HEK293 (cell line): ENCODE measurements around the gene UBL4A.

Source experiments
- CTCF ChIA-PET: fragments of 350-600 bp; formaldehyde crosslinking; extraction: SDS; loops from one replicate; lab custom pipeline; 2021; ENCODE audit warnings: antibody characterized with exemption; lab: Yijun Ruan, JAX
- POLR2A ChIA-PET: fragments of 300-600 bp; formaldehyde crosslinking; extraction: SDS; loops from one replicate; lab custom pipeline; 2020; ENCODE audit warnings: antibody characterized with exemption, inconsistent platforms; lab: Yijun Ruan, JAX
- H3K27ac ChIP-seq: fragments of 200-500 bp; sonication (Bioruptor generic); 2 replicates; pipeline ENCODE4 v1.5.1; 2014; ENCODE audit warnings: low read depth, low read length, control low read depth, inconsistent platforms; ENCODE audit errors: extremely low read depth
- H3K36me3 ChIP-seq, 2 experiments: fragments of 200-500 bp in 1 of 2; sonication (Bioruptor generic) in 1 of 2; 1 replicate in 1 of 2; 2 replicates in 1 of 2; pipeline ENCODE4 v1.5.1; 2014 to 2017; ENCODE audit warnings: inconsistent platforms in 2 of 2, low read length in 2 of 2; ENCODE audit not compliant: control insufficient read depth in 2 of 2, insufficient read depth in 1 of 2
- H3K4me1 ChIP-seq: fragments of 200-500 bp; sonication (Bioruptor generic); 2 replicates; pipeline ENCODE4 v1.5.1; 2014; ENCODE audit warnings: mild to moderate bottlenecking, low read length, inconsistent platforms; ENCODE audit not compliant: control insufficient read depth, insufficient read depth
- H3K4me3 ChIP-seq: 2 replicates; pipeline ENCODE4 v1.5.1; 2011; ENCODE audit warnings: low read depth, mild to moderate bottlenecking, control low read depth, low read length, moderate library complexity
- H3K9me3 ChIP-seq: fragments of 200-500 bp; sonication (Bioruptor generic); 2 replicates; pipeline ENCODE4 v1.5.1; 2014; ENCODE audit warnings: low read depth, low read length, inconsistent platforms; ENCODE audit not compliant: control insufficient read depth, insufficient read depth
- GLIS1 ChIP-seq: fragments of 450-650 bp; formaldehyde crosslinking; IDR thresholded peaks from 2 replicates; pipeline ENCODE4 v1.5.1; 2016; ENCODE audit warnings: missing biosample characterization, missing genetic modification characterization
- GLIS2 ChIP-seq: fragments of 450-650 bp; formaldehyde crosslinking; IDR thresholded peaks from 2 replicates; pipeline ENCODE4 v1.5.1; 2016; ENCODE audit warnings: missing biosample characterization, missing genetic modification characterization
- KLF1 ChIP-seq: fragments of 450-650 bp; formaldehyde crosslinking; IDR thresholded peaks from 2 replicates; pipeline ENCODE4 v1.5.1; 2016; ENCODE audit warnings: missing biosample characterization, missing genetic modification characterization
- OVOL3 ChIP-seq: fragments of 450-650 bp; formaldehyde crosslinking; IDR thresholded peaks from 2 replicates; pipeline ENCODE4 v1.5.1; 2016; ENCODE audit warnings: missing biosample characterization, missing genetic modification characterization
- SCRT1 ChIP-seq: fragments of 450-650 bp; formaldehyde crosslinking; IDR thresholded peaks from 2 replicates; pipeline ENCODE4 v1.5.1; 2016; ENCODE audit warnings: missing biosample characterization, missing genetic modification characterization, borderline replicate concordance
- SCRT2 ChIP-seq: fragments of 450-650 bp; formaldehyde crosslinking; IDR thresholded peaks from 2 replicates; pipeline ENCODE4 v1.5.1; 2016; ENCODE audit warnings: missing biosample characterization, missing genetic modification characterization
- ZBTB10 ChIP-seq: fragments of 450-650 bp; formaldehyde crosslinking; IDR thresholded peaks from 2 replicates; pipeline ENCODE4 v1.5.1; 2016; ENCODE audit warnings: missing biosample characterization, missing genetic modification characterization
- ZBTB48 ChIP-seq: fragments of 450-650 bp; formaldehyde crosslinking; IDR thresholded peaks from 2 replicates; pipeline ENCODE4 v1.5.1; 2016; ENCODE audit warnings: missing biosample characterization, missing genetic modification characterization
- ZBTB7A ChIP-seq: fragments of 450-650 bp; formaldehyde crosslinking; IDR thresholded peaks from 2 replicates; pipeline ENCODE4 v1.5.1; 2016; ENCODE audit warnings: low read depth, missing biosample characterization, missing genetic modification characterization
- ZBTB8A ChIP-seq: fragments of 450-650 bp; formaldehyde crosslinking; IDR thresholded peaks from 2 replicates; pipeline ENCODE4 v1.5.1; 2016; ENCODE audit warnings: missing biosample characterization, missing genetic modification characterization
- ZIC2 ChIP-seq: fragments of 450-650 bp; formaldehyde crosslinking; IDR thresholded peaks from 2 replicates; pipeline ENCODE4 v1.5.1; 2016; ENCODE audit warnings: missing biosample characterization, missing genetic modification characterization
- ZNF121 ChIP-seq: fragments of 450-650 bp; formaldehyde crosslinking; IDR thresholded peaks from 2 replicates; pipeline ENCODE4 v1.5.1; 2016; ENCODE audit warnings: missing biosample characterization, missing genetic modification characterization
- ZNF157 ChIP-seq: fragments of 450-650 bp; formaldehyde crosslinking; IDR thresholded peaks from 2 replicates; pipeline ENCODE4 v1.5.1; 2016; ENCODE audit warnings: missing biosample characterization, missing genetic modification characterization
- ZNF473 ChIP-seq: fragments of 450-650 bp; formaldehyde crosslinking; IDR thresholded peaks from 2 replicates; pipeline ENCODE4 v1.5.1; 2017; ENCODE audit warnings: missing biosample characterization, missing genetic modification characterization
- TF ChIP-seq, protein P1 (sequence below): fragments of 450-650 bp; formaldehyde crosslinking; optimal IDR thresholded peaks from 2 replicates; pipeline ENCODE3; 2016; ENCODE audit warnings: missing biosample characterization, mild to moderate bottlenecking, missing genetic modification characterization
- TF ChIP-seq, protein P2 (sequence below): fragments of 450-650 bp; formaldehyde crosslinking; IDR thresholded peaks from 2 replicates; pipeline ENCODE4 v1.5.1; 2016; ENCODE audit warnings: missing biosample characterization, missing genetic modification characterization
- TF ChIP-seq, protein P3 (sequence below): fragments of 450-650 bp; formaldehyde crosslinking; IDR thresholded peaks from 2 replicates; pipeline ENCODE4 v1.5.1; 2016; ENCODE audit warnings: missing biosample characterization, missing genetic modification characterization

UBL4A gene

GRCh38 chrX:154458116-154458953 is 28.1 kb downstream of the UBL4A start, which contains the start of gene PLXNA3:
PLXNA3 (plus strand) TSS chrX:154458281; CDS start chrX:154460184, 1,903 bp downstream.
- H3K4me3 ChIP-seq = peak within 1 kb of the TSS; percentile 70
- H3K36me3 ChIP-seq = peaks cover 0 to 33% of the 10 kb centered on the region in 2 experiments; a peak in 2 of 3 replicates
- TF ChIP-seq ZIC2 (tag by site-specific recombination) (peak; percentile 34; the same call in 1 of the 2 replicates), ZNF121 (tag by site-specific recombination) (no peak), SCRT1 (tag by site-specific recombination) (peak; percentile 80; the same call in 1 of the 2 replicates), SCRT2 (tag by site-specific recombination) (peak; percentile 90), GLIS1 (tag by site-specific recombination) (peak; percentile 52; the same call in 1 of the 2 replicates), ZBTB7A (0 out of 2 replicates have a peak, but pooled peaks have one; percentile 26), ZNF157 (tag by site-specific recombination) (no peak), KLF1 (no peak), ZBTB10 (peak; percentile 78; the same call in 1 of the 2 replicates), ZBTB48 (tag by site-specific recombination) (peak; percentile 61; the same call in 1 of the 2 replicates), ZBTB8A (tag by site-specific recombination) (0 out of 2 replicates have a peak, but pooled peaks have one; percentile 11), GLIS2 (tag by site-specific recombination) (peak; percentile 93), OVOL3 (no peak), ZNF473 (no peak)
- TF ChIP-seq, protein P1, sequence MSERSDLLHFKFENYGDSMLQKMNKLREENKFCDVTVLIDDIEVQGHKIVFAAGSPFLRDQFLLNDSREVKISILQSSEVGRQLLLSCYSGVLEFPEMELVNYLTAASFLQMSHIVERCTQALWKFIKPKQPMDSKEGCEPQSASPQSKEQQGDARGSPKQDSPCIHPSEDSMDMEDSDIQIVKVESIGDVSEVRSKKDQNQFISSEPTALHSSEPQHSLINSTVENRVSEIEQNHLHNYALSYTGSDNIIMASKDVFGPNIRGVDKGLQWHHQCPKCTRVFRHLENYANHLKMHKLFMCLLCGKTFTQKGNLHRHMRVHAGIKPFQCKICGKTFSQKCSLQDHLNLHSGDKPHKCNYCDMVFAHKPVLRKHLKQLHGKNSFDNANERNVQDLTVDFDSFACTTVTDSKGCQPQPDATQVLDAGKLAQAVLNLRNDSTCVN (tag by site-specific recombination) = peak; percentile 31
- TF ChIP-seq, protein P2, sequence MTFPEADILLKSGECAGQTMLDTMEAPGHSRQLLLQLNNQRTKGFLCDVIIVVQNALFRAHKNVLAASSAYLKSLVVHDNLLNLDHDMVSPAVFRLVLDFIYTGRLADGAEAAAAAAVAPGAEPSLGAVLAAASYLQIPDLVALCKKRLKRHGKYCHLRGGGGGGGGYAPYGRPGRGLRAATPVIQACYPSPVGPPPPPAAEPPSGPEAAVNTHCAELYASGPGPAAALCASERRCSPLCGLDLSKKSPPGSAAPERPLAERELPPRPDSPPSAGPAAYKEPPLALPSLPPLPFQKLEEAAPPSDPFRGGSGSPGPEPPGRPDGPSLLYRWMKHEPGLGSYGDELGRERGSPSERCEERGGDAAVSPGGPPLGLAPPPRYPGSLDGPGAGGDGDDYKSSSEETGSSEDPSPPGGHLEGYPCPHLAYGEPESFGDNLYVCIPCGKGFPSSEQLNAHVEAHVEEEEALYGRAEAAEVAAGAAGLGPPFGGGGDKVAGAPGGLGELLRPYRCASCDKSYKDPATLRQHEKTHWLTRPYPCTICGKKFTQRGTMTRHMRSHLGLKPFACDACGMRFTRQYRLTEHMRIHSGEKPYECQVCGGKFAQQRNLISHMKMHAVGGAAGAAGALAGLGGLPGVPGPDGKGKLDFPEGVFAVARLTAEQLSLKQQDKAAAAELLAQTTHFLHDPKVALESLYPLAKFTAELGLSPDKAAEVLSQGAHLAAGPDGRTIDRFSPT = peak; percentile 74
- TF ChIP-seq, protein P3, sequence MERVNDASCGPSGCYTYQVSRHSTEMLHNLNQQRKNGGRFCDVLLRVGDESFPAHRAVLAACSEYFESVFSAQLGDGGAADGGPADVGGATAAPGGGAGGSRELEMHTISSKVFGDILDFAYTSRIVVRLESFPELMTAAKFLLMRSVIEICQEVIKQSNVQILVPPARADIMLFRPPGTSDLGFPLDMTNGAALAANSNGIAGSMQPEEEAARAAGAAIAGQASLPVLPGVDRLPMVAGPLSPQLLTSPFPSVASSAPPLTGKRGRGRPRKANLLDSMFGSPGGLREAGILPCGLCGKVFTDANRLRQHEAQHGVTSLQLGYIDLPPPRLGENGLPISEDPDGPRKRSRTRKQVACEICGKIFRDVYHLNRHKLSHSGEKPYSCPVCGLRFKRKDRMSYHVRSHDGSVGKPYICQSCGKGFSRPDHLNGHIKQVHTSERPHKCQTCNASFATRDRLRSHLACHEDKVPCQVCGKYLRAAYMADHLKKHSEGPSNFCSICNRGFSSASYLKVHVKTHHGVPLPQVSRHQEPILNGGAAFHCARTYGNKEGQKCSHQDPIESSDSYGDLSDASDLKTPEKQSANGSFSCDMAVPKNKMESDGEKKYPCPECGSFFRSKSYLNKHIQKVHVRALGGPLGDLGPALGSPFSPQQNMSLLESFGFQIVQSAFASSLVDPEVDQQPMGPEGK (tag by site-specific recombination) = peak; percentile 74
- TF ChIP-seq, all 188 proteins: peak for 12
- no peaks in the 10 kb centered on the region for H3K9me3 ChIP-seq
- ChIA-PET POLR2A (interaction anchor here (0.6 to 2.8 kb wide), 16 partner anchors 13 to 88 kb away, joined by 3 to 15 read pairs (median 4); partner anchors contain the start of genes LAGE3, RPL10, SLC10A3 and UBL4A), CTCF (no interaction called here)
- H3K27ac ChIP-seq = peak within 1 kb of the TSS; percentile 75
- no peaks in the 10 kb centered on the region for H3K4me1 ChIP-seq
